Stimulated activated CD4-positive, alpha-beta T cell treated with anti-CD3 and anti-CD28 coated beads, Interleukin-4, amount 100 ng/mL, for 24 hours (primary cell): ENCODE data around the gene FAM72D.
"Not testable (repeated sequence)": the region's sequence is repeated elsewhere in the genome, so short reads cannot be mapped to it uniquely, and the experiment has no call there.

Experiments used
- DNase-seq: peaks from one replicate; pipeline ENCODE4 v3.0.0-alpha.2; 2020

FAM72D gene

DNA sequence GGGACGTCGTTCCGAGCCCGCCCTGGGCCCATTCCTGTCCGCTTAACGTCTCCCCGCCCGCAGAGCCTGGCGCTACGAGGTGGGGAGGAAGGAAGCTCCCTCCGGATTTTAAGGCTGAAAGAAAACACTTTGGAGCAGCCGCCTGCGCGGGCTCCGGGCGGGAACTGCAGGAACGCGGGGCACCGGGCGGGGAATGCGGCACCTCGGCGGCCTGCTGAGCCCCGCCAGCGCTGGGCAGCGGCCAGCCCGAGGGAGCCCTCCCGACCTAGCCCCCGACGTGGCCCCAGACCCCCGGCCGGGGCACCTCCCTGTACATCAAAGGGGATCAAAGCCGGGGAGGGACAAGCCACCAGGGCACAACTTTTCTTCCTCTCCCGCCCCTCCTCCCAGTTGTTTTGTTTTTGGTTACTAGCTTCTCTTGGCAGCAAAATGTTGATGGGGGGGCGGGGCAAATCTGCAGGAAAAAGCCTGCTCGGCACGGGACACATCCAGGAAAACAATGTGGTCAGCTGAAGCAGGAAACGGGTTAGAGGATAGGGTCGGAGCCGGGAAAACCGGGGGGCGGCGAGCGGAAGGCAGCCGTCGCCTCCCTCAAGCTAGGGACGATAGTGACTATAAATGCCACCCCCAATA is 2.1 kb upstream of the FAM72D start:
- DNase-seq: peak; percentile 4

DNA sequence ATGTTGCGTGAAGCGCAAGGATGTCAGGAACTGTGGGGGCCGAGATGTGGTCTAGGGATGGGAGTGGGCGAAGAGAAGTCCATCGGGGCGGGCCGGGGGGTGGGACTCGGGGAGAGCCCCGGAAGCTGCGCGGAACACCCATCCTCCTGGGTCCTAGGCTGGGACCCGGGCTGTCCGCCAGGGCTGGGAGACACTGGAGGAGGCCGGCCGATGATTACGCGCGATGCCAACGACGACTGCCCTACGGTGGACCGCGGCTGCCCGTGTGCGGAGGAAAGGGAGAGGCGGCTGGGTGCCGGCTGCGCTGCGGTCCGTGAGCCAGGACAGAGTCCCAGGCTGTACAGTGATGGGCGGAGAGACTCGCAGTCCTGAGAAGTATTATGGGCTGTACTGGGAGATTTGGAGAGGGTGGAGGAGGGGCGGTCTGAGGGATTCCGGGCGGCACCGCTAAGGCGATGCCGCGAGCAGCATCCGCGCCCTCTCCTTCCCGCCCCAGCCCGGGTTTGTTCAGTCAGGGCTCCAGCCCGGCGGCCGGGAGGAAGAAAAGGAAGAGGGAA is 1.0 kb upstream of the FAM72D start:
- DNase-seq: peak; percentile 3

DNA sequence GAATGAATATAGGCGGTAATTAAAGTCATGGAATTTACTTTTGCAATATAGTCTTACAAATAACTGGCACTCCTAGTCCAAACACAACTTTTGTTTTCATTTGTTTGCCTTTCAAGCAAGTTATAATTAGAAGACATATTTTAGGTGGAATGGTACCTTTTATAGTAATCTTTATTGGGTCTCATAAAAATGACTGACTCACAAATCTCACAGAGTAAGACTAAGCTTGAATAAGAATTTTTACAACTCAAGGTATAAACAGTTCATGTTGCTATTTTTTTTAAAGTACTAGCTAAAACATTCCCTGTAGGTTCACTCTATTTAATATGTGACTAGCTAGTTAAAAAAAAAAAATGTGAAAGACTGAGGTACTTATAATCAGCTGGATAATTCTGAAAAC is 6.0 kb downstream of the FAM72D start:
- DNase-seq: not testable (repeated sequence)

DNA sequence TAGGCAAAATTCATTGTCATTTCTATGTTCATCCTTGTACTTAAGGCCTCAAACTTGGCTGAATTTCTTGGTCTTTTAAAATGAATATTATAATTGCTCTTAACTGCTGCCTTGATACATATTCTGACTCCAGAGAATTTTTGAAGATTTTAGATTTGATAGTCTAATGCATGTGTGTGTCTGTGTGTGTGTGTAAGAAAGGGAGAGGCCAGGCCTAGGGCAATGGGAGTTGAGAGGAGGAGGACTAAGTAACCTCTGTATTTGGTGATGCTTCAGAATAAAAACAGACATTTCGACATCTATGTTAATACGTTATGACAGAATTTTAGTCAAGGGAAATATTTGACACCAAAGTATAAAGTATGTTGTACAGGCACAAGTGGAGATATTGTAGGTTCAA is 7.5 kb downstream of the FAM72D start:
- not testable (repeated sequence) for DNase-seq

DNA sequence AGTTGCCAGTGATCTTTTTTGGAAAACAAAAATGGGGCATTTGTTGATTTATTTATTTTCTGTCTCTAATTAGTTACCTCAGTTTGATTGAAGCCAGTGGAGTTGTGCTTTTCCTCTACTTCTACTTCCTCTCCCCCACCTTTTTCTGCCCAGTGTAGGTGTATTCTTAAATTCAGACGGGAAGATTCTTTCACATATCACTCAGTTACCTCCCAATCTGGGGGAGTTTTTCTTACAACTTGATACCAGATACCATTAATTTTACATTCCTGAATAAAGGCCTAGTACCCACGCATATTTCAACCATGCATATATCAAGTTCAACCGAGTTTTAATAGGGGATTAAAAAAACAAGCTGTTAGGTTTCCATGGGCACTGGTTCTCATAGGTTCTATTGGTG is 15.9 kb downstream of the FAM72D start:
- DNase-seq: not testable (repeated sequence)

DNA sequence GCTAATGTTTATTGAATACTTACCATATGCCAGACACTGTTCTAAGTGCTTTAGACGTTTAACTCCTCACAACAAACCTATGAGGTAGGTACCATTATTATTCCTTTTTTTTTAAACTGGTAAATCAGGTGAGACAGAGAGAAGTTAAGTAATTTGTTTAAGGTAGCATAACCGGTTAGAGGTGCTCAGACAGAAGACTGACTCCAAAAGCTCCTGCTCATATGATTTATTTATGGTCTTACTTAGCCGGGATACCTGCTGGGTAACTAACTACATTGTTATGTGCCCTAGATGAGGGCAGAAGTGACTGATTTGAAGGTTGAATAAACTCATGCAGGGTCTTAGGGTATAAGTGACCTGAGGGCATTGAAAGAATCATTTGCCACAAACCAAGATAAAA is 16.9 kb downstream of the FAM72D start:
- DNase-seq: not testable (repeated sequence)

DNA sequence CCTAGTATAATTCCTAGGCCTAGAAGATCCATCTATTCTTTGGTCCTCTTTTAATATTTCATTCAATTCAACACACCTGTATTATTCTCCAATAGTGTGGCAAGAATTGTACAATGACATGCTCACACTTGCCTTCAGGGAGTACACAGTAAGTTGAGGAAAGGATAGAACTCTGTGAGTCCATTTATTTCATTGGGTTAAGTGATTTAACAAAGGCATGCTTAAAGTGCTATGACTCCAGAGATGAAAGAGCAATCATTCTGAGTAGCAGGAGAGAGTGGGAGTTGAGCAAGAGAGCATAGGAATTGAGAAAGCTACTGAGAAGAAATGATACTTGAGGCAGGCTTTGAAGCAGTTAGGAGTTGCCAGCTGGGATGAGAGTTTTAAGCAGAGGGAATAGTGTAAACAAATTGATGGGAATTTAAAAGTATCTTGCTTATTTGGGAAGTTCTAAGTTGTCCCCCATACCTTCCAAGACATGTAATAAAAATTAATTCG is 18.8 kb downstream of the FAM72D start:
- DNase-seq: not testable (repeated sequence)

DNA sequence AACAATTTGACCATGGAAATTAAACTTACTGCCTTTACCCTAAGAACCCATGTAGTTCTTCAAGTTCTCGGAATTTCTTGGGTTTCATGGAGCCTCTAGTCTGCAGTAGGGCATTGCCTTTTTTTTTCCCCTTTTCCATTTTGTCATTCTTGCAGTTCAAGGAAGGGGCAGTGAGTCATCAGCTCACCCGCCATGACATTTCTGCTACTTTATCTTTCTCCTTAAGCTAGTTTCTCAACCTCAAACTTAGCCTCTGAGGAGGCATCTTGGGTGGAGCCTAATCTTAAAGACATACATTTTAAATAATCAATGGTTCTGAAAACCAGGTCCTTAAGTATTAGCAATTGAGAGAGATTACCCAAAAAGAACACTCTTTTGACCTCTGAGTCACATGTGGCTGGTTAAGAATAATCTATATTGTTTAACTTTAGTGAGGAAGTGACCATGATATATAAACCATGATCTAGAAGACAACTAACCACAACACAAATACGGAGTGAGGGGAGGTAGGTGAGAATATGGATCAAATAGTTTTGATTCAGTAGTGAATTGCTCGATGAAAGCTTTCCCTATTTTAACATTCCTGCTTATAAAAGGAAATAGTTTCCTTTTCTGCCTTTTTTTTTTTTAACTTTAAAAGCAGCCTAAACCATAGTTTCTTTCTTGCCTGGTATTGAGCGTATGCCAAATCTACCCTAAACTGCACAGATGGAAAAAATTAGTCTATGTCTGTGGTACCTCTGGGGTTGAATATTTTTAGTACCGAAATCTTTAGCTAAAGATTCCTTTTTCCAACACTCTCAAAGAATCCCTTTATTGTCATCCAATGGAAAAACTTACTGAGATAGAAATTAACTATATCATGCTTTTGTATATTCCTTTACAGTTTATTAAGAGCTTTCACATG is 20.1 kb downstream of the FAM72D start:
- not testable (repeated sequence) for DNase-seq

DNA sequence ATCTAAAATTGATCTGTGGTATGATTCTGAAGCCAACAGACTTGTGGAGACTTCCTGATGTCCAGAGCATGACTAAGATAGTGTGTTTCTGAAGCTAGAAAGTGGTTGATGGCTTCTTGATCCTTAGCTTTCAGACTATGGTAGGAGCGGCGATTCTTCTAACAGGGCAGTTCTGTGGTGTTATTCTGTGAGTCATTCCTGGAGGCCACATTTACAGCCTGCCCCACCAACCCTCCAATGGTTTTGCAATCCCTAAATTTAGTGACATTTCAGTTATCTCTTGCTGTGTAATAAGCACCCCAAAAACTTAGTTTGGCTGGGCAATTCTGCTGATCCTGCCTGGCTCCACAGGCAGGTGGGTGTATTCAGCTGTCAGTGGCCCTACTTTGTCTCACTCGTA is 24.1 kb downstream of the FAM72D start:
- not testable (repeated sequence) for DNase-seq

DNA sequence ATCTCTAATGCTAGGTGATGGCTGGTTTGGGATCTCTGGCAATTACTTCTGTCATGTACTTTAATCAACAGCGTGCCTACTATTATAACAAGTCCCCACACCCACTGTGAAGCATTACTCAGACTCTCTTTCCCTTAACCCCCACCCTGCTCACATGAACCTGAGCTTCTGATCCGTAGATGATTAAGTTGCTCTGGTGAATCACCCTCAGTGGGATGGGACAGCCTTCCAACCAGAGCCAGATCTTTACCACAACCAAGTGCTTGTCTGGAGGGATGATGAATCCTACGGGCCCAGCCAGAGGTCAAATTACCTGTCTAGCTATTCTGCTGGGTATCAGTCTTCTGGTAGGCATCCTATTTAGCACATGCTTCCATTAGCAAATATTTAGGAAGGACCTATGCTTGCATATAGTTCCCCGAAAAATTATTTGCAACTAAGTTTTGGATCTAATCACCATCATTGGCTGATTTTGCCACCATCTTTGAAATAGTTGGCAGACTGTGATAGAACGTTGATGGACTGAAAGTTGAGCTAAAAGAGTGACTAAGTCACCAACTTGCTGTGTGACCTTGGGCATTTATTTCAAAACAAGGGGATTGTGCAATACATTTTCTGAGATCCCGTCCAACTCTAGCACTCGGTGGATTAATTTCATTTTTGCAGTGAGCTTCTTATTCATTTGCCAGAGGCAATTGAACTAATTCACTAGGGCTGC is 26.7 kb downstream of the FAM72D start:
- not testable (repeated sequence) for DNase-seq

DNA sequence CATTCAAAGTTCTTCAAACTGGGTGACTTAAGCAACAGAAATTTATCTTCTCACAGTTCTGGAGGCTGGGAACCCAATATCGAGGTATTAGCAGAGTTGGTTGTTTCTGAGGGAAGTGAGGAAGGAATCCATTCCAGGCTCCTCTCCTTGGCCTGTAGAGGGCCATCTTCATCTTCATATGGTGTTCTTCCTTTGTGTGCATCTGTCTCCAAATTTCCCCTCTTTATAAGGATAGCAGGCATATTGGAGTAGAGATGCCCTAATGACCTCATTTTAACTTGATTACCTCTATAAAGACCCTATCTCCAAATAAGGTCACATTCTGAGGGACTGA is 27.3 kb downstream of the FAM72D start:
- DNase-seq: not testable (repeated sequence)

DNA sequence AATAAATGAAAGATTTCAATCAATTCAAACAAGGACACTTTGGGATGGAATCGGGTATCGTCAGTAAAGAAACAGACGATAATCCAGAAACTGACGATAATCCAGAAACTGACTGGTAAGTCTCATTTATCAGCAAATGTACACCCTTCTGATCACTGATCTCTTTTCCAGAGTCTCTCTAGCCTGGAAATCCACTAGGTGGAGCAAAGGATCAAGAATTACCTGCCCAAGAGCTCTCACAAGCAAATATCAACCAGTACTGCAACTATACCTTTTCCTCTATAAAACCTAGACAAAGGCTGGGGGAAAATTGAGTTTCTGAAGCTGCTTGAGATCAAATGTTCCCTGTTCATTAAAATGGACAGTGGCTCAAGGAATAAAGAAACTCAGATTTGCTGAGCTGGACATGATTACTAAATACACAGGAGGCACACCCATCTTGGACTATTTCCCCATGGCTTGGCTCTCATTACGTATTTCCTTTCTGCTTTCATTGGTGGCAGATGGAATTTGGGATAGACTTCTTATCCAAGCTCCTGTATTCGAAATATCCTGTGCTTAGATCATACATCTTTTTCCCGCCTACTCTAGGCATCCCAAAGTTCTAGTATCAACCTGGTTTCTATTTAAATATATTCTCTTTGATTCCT is 28.3 kb downstream of the FAM72D start:
- not testable (repeated sequence) for DNase-seq

DNA sequence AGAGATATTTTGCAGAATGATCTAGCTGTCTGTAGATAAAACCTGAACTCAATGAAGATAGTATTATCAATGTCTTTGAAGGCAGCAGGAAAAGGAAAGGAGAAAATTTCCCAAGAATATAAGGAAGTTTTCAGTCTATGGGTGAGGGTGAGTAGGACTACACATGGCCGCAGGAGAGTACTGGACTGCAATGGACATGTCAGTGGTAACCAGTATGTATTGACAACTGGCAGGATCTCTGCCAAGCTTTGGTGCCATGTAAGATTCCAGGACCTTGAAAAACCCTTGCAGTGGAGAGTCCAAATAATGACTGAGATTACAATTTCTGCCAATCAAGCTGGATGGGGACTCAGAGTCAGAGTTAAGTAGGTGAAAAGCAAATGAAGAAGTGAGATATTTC is 29.3 kb downstream of the FAM72D start:
- DNase-seq: not testable (repeated sequence)

DNA sequence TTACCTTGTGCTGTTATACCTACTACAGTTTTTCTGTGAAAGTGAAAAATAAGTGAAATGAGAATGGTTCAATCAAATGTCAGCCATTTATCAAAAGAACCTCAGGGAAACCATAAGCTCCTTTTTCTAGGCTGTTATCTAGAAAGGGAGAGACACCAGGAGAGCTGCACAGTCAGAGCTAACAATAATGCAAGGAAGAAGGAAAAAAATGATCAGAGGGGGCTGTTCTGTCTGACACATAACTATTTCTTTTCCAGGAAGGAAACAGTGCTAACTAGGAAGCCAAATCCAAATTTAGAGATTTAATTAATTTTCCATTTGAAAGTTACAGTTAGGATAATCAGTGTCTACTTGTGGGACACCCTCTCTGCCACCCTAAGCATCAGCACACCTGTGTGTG is 31.4 kb downstream of the FAM72D start:
- not testable (repeated sequence) for DNase-seq

DNA sequence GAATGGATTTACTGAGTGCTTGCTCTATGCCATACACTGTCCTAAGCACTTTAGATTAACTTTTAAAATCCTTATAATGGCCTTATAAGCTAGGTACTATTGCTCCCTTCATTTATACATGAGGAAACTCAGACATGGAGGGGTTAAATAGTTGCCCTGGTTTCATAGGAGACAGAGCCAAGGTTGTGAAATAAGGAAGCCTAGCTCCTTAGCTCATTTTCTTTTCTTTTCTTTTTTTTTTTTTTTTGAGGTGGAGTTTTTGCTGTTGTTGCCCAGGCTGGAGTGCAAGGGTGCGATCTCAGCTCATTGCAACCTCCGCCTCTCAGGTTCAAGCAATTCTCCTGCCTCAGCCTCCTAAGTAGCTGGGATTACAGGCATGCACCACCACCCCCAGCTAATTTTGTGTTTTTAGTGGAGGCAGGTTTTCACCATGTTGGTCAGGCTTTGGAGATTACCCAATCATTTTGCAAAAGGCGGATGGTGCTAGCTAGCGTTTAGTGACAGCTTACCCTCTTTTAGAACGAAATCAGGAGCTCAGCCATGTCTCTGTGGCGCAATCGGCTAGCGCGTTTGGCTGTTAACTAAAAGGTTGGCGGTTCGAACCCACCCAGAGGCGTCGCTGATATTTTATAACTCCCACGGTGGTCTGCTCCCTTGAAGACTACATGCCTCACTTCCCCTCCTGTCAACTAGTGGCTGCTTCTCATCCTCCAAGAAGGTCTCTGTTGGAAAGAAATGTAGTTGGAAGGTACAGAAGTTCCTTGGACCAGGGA is 33.1 kb downstream of the FAM72D start:
- not testable (repeated sequence) for DNase-seq

DNA sequence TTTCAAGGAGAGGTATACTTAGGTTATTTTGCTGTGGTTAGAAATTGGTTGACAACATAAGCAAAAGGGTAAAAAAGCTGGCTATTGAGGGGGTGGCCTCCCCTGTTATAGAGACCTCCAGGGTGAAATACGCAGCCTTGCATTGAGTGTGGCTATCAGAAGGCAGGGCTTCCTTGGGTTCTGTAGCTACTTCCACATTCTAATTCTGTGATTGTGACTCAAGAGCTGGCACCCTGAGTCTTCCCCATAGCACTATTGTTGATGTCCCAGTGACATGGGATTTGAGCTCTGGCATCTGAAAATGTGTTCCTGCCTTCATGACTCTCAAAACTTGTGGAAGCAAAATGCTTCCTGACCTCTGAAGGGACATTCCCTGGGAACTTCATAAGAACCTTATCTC is 38.7 kb downstream of the FAM72D start:
- not testable (repeated sequence) for DNase-seq

DNA sequence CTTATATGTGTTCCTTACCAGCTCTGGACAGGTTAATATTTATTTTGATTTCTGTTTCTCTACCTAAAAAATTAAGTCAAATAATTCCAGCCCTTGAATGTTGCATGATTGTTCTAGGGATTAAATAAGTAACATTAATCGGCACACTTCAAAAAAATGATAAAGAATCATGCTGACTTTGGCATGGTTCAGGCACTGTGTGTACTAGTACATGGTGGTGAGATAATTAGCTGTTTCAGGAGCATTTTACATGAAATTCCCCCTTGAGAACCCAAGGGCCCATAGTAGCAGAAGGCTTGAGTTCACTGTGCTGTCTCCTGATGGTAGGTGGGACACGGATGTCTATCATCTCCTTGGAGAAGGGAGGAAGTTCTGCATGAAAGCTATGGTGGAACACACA is 44.8 kb downstream of the FAM72D start:
- not testable (repeated sequence) for DNase-seq

DNA sequence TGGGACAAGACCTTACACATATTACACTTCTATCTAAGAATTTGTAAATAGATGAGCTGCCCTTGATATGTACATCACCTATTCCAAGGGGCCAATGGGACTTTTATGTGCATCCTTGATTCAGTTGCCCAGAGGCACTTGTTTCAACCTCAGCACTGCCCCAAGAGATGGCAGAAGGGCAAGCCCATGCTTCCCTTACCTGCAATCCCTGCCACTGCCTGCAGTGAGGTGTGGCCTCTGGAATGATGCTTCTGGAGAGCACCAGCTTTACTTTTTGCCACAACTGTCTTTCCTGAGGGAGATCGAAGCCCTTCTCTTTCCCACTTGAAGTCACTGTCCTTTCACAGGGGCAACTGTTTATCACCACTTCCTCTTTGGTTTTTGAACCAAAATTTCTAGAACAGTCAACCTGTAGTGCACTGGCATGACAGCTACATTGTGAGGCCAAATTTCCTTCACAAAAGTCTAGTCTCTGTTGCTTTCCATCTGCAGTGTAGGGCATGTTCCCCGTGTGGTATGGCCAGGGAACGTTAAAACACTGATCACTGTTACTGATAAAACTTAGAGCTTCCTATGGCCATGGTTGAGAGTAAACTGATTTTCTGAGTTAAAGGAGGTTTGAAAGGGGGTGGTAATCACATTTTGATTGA is 48.6 kb downstream of the FAM72D start:
- not testable (repeated sequence) for DNase-seq

DNA sequence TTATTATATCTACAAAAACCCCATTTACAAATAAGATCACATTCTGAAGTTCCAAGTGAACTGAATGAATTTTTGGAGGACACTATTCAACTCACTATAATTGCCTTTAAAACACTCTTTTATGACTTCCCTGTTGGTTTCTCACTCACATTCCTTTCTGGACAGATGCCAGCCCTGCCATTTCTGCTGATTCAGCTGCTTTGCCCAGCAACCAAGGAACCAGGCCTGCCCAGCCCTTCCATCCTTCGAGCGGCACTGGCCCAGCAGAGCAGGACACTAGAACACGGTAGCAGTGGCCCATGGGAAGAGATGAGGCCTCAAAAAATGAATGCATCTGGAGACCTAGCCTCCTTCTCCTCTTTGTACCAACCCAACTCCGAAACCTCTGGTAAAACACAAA is 50.5 kb downstream of the FAM72D start:
- DNase-seq: not testable (repeated sequence)

DNA sequence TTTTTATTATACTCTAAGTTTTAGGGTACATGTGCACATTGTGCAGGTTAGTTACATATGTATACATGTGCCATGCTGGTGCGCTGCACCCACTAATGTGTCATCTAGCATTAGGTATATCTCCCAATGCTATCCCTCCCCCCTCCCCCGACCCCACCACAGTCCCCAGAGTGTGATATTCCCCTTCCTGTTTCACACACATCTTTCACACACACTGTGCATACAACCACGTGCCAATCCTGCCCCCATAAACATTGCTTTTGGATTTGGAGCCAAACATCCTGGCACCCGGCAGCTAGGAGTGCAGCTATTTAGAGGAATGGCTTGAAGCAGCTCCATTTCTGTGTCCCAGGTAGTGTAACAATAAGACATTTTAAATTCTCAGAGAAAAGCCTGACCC is 51.4 kb downstream of the FAM72D start:
- DNase-seq: not testable (repeated sequence)

DNA sequence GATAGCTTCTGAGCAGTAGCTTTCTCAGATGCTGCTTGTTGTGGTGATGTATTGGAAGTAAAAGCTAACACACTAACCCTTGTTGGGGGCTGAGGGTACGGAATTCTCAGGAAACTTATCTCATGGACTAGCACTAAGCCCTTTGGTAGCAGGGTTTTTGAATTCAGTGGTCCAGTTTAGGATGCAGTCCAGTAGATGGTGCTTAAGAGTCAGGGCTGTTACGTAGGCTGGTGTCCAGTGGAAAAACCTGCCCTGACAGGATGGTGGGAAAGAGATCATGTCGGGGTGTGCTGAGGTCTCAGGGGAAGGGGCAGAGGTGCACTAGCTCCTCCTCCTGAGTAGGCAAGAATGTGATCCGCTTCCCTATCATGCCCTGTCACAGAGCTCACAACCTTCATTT is 59.6 kb downstream of the FAM72D start:
- DNase-seq: not testable (repeated sequence)
